ENCODE results near the gene PIK3R3.

PIK3R3 gene

DNA sequence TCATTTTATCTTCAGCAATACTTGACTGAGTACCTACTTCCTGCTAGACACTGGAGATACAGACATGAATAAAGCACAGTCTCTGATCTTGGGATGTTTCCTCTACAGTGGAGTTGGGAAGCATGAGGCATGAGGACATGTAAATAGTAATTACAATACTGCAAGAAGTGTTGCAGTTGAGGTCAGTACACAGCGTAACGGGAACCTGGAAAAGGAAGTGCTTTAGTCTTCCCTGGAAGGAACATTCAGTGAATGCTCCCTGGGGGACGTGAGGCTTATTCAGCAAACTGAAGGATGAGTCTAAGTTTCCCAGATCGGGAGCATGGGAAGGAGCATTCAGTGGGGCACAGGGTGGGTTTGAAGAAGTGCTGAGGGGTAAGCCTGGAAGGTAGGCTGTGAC is 112.4 kb downstream of the PIK3R3 start:
- DNase-seq, result no peak

DNA sequence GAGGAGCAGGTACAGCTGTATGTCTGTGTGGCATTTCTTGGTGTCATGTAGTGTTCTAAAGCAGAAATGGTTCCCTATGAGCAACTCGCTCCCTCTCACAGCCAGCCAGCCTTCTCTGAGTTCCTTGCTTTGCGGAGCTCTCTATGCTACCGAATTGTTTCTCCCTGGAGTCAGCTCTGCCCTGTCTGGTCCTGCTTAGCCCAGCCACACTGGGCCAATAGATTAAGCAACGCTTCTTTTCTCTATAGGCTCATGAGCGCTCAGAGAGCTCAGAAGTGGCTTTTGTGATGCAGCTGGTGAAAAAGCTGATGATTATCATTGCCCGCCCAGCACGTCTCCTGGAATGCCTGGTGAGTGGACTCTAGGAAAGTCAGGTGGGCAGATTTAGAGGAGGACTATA is 113.1 kb downstream of the PIK3R3 start:
- DNase-seq, result no peak

DNA sequence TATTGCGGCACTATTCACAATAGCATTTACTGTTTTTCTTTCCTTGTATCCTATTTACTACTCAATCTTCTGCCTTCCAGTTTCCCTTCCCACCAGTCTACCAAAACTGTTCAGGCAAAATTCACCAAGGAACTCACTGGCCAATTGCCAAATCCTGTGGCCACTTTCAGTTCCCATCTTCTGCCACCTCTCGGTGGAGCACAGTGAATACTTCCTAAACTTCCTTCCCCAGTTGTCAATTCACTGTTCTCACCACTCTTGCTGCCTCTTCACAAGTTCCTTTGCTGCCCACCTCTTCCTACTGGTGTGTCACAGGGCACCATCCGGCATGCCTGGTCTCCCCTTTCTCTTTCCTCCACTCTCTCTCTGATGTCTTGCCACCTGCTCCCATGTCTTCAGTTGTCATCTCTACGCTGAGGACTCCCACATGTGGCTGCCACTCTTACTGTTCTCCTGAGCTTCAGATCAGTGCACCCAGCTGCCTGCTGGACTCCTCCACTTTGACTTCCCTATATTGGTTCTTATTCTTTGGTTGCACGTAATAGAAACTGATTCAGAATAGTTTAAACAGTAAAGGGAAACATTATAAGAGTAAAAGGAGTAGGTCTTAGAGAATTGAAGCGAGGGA is 114.4 kb downstream of the PIK3R3 start:
- DNase-seq, result no peak

DNA sequence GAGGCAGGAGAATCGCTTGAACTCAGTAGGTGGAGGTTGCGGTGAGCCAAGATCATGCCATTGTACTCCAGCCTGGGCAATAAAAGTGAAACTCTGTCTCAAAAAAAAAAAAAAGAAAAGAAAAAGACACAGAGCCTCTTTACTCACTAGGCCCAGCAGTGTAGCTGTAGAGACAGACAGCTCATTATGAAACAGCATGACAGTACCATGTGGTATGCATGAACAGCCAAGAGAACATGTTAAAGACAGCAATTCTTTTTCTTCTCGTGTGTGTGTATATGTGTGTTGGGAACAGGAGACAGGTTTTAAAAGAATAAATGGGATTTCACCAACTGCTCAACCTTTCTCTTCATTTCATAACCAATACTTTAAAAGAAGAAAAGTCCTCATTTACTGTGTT is 118.8 kb downstream of the PIK3R3 start:
- DNase-seq, result no peak

DNA sequence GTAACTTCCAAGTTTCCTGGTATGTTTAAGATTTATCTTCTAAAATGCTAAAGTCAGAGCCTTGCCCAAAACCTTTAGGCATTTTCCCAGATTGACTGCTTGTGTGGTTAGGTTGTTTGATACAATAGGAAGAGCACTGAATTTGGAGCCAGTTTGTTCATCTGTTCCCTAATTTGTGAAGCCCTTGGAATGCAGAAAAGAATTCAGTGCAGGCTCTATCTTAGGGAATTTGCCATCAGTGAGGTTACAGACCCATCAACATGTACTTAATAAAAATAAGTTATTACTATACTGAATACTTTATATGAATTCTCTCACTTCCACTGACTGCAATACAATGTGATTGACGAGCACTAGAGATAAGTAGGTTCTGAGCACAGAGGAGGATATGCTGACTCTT is 120.2 kb downstream of the PIK3R3 start:
- no peak for DNase-seq

DNA sequence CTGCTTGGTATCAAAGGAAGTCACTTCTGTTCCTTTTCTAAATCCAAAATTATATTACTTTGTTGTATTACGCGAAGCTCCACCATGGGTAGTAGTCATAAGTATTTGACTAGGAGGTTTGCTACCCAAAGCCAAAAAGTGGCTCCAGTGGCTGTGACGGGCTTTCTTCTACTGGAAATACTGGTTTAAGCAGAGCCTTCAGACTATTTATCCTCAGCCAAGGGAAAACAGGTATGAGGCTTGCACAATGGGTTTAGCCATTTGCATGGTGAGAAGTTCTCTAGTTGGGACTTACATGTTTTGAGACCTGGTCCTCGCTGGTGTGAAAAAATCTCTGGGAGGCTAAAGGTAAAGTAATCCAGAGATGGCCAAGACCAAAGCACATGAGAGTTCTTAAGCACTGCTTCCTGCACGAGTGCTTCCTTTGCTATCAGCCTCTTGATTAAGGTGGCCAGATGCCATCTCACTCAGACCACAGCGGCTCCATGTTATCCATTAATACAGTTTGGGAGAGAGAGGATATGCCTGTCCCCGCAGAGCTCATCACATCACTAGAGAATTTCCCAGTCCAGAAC is 121.2 kb downstream of the PIK3R3 start:
- no peak for DNase-seq

DNA sequence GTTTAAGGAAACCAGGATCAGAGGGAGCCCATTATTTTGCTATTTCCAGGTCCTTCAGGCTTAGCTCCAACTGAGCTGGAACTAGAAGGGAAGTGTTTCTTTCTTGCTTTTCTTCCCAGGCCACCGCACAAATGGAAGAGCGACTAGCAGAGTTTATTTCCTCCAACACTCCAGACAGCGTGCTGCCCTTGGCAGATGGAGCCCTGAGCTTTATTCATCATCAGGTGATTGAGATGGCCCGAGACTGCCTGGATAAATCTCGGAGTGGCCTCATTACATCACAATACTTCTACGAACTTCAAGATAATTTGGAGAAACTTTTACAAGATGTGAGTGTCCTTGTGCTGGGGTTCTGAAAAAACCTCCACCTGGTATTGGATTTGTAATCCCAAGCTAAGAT is 121.8 kb downstream of the PIK3R3 start:
- no peak for DNase-seq

DNA sequence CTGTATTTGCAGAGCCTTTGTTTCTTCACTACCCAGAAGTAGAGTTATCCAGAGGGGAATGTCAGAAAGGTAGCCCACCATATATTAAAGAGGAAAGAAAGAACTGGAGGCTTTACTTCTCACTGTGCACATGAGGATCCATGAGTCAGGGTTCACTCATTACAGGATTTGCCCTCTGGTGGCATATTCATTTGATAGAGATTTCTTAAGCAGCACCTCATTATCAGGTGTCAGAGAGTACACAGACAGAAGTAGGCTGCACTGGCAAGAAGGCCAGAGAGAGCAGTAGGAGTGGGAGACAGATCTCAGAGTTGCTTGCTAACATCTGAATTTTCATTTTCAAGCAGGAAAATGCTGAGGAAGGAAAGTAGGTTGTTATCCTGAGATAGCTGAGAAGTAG is 123.8 kb downstream of the PIK3R3 start:
- no peak for DNase-seq

DNA sequence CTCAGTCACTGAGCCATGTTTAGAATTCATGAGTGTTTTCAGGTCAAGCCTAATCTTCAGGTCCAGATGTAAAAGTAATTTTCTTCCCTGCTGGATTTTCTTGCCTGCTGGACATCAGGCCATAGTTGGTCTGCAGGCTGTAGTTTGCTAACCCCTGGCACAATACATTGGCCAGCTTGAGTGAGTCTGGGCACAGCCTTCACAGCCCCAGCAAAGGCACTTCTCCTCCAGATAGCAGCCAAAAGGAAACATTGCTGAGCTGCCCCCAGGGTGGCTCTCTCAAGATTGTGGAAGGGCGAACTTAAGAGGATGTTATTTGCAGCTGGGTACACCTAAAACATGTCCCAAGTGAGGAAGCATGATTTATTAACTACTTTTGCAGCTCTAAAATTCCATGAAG is 126.8 kb downstream of the PIK3R3 start:
- no peak for DNase-seq

DNA sequence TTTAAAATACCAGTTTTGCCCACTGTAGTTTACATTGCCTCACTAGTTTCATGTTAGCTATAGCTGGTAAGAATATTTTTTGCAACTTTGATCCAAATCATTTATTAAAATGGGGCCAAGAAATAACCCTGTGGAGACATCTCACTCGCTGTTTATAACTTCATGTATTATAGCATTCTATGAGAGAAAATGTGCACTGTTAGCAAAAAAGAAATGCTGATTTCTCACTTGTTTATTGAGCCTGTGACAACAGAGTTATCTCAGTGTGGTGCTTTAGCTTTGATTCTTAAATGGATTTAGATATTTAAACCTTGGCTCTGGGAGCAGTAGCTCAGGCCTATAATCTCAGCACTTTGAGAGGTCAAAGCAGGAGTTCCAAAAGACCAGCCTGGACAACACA is 127.9 kb downstream of the PIK3R3 start:
- DNase-seq, result no peak

DNA sequence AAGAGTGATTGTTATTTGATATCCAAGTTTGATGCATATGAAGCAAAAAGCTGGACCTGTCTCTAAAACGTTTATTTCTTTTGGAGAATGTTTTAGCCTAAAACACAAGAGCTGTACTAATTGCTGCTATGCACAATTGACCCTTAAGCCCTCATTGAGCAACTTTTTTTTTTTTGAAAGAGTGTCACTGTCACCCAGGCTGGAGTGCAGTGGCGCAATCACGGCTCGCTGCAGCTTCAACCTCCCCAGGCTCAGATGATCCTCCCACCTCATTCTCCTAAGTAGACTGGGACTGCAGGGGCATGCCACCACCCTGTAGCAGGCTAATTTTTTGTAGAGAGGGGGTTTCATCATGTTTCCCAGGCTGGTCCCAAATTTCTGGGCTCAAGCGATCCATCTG is 129.1 kb downstream of the PIK3R3 start:
- DNase-seq, result no peak

DNA sequence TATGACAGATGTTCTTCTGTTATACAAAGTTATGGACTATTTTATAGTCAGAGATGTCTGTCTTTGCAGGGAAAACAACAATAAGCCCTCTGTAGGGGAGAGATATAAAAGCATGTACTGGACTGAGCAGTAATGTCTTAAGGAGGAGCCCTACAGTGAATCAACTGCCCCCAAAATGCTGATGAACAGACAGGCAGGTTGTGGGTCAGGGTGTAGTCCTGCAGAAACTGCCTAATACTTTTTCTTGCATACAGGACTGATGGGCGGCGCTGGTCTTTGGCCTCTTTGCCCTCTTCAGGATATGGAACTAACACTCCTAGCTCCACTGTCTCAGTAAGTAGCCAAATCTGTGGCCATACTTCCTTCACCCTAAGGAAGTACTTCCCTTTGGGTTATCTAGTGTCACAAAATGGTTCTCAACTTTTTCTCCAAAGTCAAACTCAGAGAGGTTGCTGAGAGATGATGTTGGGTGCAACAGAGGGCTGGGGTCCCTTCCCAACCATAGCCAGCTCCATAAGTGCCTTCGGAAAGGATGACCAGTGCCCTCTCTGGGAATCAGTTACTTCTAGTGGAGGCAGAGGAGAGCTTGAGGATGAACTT is 129.8 kb downstream of the PIK3R3 start:
- no peak for DNase-seq

DNA sequence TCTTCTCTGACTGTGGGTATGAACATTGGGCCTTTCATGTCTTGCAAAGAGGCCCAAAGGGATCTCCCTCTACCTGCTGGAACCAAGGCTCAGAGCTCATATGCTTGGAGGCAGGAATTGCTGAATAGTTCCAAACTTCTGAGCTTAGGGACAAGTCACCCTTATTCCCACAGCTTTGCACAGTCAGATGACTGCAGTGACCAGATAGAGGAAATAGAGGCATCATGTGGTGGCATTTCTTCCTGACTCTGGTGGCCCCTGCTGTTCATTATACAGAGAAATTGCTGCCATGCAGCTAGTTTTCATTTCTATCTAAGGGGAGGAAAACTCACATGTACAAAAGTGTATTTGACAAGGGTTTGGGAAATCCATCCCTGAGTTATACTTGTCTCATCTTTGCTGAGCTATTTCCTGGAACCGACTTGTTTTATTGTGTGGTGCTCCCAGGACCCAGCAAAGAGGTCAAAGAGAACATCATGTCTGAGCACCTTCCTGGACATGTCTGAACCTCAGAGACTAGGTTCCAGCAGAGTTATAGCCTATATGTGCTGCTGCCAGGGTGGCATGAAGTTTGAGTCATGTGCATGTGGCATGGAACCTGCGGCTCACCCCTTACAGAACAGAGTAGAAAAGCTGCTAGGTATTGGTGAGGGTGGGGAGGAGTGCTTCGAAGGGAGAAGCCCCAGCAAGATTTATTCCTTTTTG is 131.2 kb downstream of the PIK3R3 start:
- DNase-seq, result no peak

DNA sequence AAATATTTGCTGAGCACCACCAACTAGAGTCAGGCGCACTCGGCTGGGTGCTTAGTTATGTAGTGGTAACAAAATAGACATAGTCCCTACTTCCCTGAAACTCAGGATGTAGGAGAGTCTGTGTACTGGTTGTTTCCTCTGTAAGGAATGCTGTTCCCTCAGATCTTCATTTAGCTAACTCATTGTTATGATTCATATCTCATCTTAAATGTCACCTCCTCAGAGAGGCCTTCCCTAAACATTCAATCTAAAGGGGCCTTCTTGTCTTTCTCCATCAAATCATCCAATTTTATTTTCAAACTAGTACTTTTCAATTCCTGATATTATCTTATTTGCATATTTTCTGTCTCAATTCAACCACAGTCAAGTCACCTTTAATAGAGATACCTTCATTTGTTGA is 132.9 kb downstream of the PIK3R3 start:
- no peak for DNase-seq

DNA sequence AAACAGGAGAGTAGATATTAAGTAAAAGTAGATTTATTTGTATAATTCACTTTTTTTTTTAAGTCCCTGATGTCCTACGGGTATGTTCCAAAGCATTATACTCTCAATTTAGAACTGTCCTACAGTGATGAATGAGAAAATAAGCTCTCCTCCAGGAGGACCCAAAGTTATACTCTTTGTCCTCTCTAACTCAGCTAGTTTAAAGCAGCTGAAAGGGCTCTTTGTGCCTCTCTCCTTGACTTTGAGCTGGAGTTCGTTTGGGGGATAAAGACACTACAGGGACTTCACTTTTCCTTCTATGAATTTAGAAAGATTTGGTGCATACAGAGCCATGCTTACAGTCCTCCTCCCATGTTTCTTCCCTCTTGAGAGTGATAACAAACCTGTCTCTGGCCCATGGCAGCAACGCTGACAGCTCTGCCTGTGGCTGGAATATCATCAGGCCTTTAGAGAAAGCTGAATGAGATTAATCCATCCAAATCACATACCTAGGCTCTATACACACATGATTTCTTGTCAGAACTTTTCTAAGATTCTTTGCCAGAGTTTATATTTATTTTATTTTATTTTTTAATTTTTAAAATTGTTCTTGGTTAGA is 134.3 kb downstream of the PIK3R3 start:
- no peak for DNase-seq

DNA sequence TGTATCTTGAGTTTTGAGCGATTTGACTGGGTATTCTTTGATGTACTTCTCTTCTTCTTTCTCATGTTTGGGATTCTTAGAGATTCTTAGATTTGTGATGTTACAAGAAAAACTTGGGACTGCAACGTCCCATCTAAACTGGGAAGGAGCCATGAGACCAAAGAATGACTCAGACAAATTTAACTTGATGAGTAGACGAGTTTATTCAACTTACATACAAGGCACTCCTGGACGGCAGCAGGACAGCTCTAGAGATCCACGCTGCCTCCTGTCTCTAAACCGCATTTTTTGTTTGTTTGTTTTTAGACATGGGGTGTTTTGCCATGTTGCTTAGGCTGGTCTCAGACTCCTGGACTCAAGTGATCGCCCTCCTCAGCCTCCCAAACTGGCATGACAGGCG is 137.1 kb downstream of the PIK3R3 start:
- DNase-seq, result no peak

DNA sequence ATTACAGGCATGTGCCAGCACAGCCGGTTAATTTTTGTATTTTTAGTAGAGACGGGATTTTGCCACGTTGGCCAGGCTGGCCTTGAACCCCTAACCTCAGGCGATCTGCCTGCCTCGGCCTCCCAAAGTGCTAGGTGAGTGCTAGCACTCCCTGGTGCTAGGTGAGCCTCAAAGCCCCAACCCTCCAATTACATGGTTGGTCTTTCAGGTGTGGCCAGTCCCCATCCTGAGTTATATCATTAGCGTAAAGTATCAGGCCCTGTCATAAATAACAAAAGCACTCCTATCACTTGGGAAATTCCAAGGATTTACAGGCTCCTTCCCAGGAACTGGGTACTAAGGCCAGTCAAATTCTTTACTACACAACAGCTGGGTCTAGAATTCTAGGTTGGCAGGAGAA is 138.0 kb downstream of the PIK3R3 start:
- no peak for DNase-seq
